Large intestine (tissue), 3 donors: Measurements from ENCODE around the gene EHD4. TPM values are rescaled to one million over a fixed set of nuclear protein-coding genes. Genes with fewer than 3 reads are reported as not detected.

ENCODE experiments used
- DNase-seq, 2 donors: peaks; one replicate each; pipeline versions ENCODE4 v3.0.0 to v3.0.0-alpha.2; 2013
- H3K27ac ChIP-seq: one replicate; pipeline ENCODE4 v1.5.1; 2013; ENCODE audit warnings: low read length
- H3K27me3 ChIP-seq: 2 replicates; pipeline ENCODE4 v1.6.1; 2013; ENCODE audit warnings: low read length; ENCODE audit not compliant: control insufficient read depth, insufficient read depth
- H3K36me3 ChIP-seq: 2 replicates; pipeline ENCODE4 v1.6.1; 2013; ENCODE audit warnings: low read length; ENCODE audit not compliant: control insufficient read depth, insufficient read depth
- H3K4me1 ChIP-seq: one replicate; pipeline ENCODE4 v1.6.1; 2013; ENCODE audit warnings: low read length; ENCODE audit not compliant: control insufficient read depth, insufficient read depth
- H3K4me3 ChIP-seq: one replicate; pipeline ENCODE4 v1.5.1; 2013; ENCODE audit warnings: low read length
- H3K9me3 ChIP-seq: one replicate; pipeline ENCODE4 v1.6.1; 2013; ENCODE audit warnings: mild to moderate bottlenecking, low read depth, low read length, moderate library complexity; ENCODE audit not compliant: control insufficient read depth
- WGBS: methylation state at CpG from one replicate; pipeline ENCODE4 v1.1.5; 2013; ENCODE audit warnings: low lambda C conversion rate; ENCODE audit not compliant: insufficient coverage; 5-methylcytosine and 5-hydroxymethylcytosine counted together
- polyA plus RNA-seq: library from polyadenylated mRNA; unstranded; fragments of 120-200 nt; gene quantifications from one replicate; pipeline ENCODE4 v1.2.1, GENCODE V29; 2013

The EHD4 gene
- polyA plus RNA-seq, 1 donor = 13.1 TPM

- Histone ChIP-seq H3K4me3 (no peak overlapping the region), H3K36me3 (no peaks in the 10 kb centered on the region), H3K9me3 (no peaks in the 10 kb centered on the region), H3K27ac (no peak overlapping the region), H3K4me1 (no peaks in the 10 kb centered on the region), H3K27me3 (no peaks in the 10 kb centered on the region)
- 100% methylated on average over 2 of the region's 15 CpGs for WGBS
- DNase-seq = no peak
Measured at GRCh38 chr15:41858756-41859155, 113.6 kb downstream of the EHD4 start.

DNA sequence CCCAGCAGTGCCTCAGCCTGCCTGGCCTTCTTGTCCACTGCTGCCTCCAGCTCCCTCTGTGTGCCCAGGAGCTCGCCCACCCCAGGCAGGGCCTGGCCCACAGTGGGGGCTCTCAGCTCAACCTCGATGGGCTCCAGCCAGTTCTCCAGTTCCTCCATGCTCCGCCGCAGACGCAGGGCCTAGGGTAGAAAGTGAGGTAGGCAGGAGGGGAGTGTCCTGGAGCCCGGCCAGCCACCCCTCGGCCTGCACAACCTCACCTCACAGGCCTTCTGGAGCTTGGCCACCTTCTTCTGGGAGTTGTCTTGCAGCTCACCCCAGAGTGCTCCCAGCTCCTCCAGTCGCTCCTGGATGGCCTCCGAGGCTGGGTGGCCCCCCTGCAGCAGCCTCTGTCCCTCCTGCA, 115.0 kb downstream of the EHD4 start:
- Histone ChIP-seq H3K9me3 (no peaks in the 10 kb centered on the region), H3K27me3 (no peaks in the 10 kb centered on the region), H3K36me3 (no peaks in the 10 kb centered on the region), H3K4me1 (no peaks in the 10 kb centered on the region), H3K4me3 (no peak overlapping the region), H3K27ac (no peak overlapping the region)
- no CpG with 5 or more reads among the region's 9 CpGs for WGBS
- DNase-seq = no peak

- no peak for DNase-seq
- WGBS = no CpG with 5 or more reads among the region's 12 CpGs
Measured at GRCh38 chr15:41856716-41857115, 115.6 kb downstream of the EHD4 start.

DNA sequence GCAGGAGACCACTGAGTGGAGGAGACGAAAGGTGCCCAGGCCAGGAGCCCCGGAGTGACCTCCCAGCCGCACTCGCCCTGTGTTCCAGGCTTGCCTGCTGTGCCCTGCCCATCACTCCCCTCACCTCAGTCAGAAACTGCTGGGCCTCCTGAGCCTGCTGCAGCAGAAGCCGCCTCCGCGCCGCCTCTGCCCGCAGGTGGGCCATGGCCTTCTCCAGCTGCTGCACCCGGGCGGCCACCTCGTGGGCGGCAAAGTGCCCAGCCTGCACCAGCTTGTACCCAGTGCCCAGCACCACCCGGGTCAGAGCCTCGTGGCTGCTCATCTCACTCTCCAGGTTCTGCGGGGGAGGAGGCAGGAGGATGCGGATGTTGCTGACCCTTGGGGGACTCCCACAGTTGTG, 116.1 kb downstream of the EHD4 start:
- Histone ChIP-seq H3K4me1 (no peaks in the 10 kb centered on the region), H3K36me3 (no peaks in the 10 kb centered on the region), H3K27ac (no peak overlapping the region), H3K4me3 (no peak overlapping the region), H3K27me3 (no peaks in the 10 kb centered on the region), H3K9me3 (no peaks in the 10 kb centered on the region)
- no CpG with 5 or more reads among the region's 17 CpGs for WGBS
- no peak for DNase-seq

More at GRCh38 chr15:41856716-41857115, 115.6 kb downstream of the EHD4 start:
- no peaks in the 10 kb centered on the region for H3K27me3 ChIP-seq
- H3K4me3 ChIP-seq = no peak overlapping the region
- H3K4me1 ChIP-seq = no peaks in the 10 kb centered on the region
- no peaks in the 10 kb centered on the region for H3K36me3 ChIP-seq
- no peak overlapping the region for H3K27ac ChIP-seq
- no peaks in the 10 kb centered on the region for H3K9me3 ChIP-seq

- Histone ChIP-seq H3K4me3 (no peak overlapping the region), H3K27me3 (no peaks in the 10 kb centered on the region), H3K27ac (no peak overlapping the region), H3K4me1 (no peaks in the 10 kb centered on the region), H3K36me3 (no peaks in the 10 kb centered on the region), H3K9me3 (no peaks in the 10 kb centered on the region)
- no CpG with 5 or more reads among the region's 30 CpGs for WGBS
- DNase-seq = no peak
Measured at GRCh38 chr15:41855261-41855961, 116.9 kb downstream of the EHD4 start.

DNA sequence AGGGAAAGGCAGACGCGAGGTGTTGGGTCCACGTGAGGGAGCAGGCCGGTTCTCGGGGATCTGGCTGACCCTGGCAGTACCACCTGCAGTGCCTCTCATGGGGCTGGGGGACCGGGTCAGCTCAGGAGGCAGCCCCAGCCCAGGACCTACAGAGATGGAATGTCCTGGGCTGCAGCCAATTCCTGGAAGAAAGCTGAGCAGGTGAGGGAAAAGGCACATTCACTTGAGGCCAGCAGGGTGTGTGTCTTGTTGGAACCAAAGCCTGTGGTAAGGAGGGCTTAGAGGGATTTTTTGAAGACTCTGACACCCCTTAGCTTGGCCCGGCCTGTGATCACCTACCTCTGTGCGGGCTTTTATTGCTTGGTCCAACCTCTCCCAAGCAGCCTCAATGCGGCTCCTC, 117.9 kb downstream of the EHD4 start:
- Histone ChIP-seq H3K4me3 (no peak overlapping the region), H3K27me3 (no peaks in the 10 kb centered on the region), H3K36me3 (no peaks in the 10 kb centered on the region), H3K9me3 (no peaks in the 10 kb centered on the region), H3K4me1 (no peaks in the 10 kb centered on the region), H3K27ac (no peak overlapping the region)
- no CpG with 5 or more reads among the region's 9 CpGs for WGBS
- no peak for DNase-seq

DNA sequence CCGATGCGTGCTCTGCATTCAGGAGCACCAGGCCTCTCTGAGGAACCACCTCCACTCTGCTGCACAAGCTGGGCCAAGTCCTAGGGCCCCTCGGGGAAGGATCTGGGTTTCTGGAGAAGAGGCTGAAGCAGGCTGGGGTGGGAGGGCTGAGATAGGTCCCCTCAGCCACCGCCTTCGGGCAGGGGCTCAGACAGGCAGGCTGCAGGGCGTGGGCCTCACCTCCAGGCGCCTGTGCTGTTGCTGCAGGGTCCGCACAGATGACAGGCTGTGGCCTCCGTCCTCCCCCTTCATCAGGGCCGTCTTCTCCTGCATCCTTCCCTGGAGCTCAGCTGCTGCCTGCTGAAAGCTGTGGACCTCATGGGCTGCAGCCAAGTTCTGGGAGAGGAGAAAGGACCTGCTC, 118.5 kb downstream of the EHD4 start:
- WGBS = no CpG with 5 or more reads among the region's 10 CpGs
- H3K9me3 ChIP-seq = no peaks in the 10 kb centered on the region
- H3K27me3 ChIP-seq = no peaks in the 10 kb centered on the region
- DNase-seq = no peak
- H3K27ac ChIP-seq = no peak overlapping the region
- H3K4me1 ChIP-seq = no peaks in the 10 kb centered on the region
- H3K36me3 ChIP-seq = peaks cover 2% of the 10 kb centered on the region
- H3K4me3 ChIP-seq = no peak overlapping the region

GRCh38 chr15:41852736-41853590, 119.4 kb downstream of the EHD4 start:
- Histone ChIP-seq H3K4me3 (no peak overlapping the region), H3K4me1 (no peaks in the 10 kb centered on the region), H3K9me3 (no peaks in the 10 kb centered on the region), H3K27ac (no peak overlapping the region), H3K27me3 (no peaks in the 10 kb centered on the region), H3K36me3 (peaks cover 11% of the 10 kb centered on the region)
- WGBS = no CpG with 5 or more reads among the region's 17 CpGs
- DNase-seq = no peak

GRCh38 chr15:41851755-41852370, 120.5 kb downstream of the EHD4 start:
- no peaks in the 10 kb centered on the region for H3K27me3 ChIP-seq
- no CpG with 5 or more reads among the region's 8 CpGs for WGBS

GRCh38 chr15:41851167-41851523, 121.2 kb downstream of the EHD4 start:
- H3K27ac ChIP-seq = no peak overlapping the region
- no peaks in the 10 kb centered on the region for H3K9me3 ChIP-seq
- no peaks in the 10 kb centered on the region for H3K27me3 ChIP-seq
- no peaks in the 10 kb centered on the region for H3K4me1 ChIP-seq
- no CpG with 5 or more reads among the region's 11 CpGs for WGBS
- no peak for DNase-seq
- H3K4me3 ChIP-seq = no peak overlapping the region
- H3K36me3 ChIP-seq = peaks cover 28% of the 10 kb centered on the region

More at GRCh38 chr15:41851755-41852370, 120.5 kb downstream of the EHD4 start:
- no peak for DNase-seq
- Histone ChIP-seq H3K27ac (no peak overlapping the region), H3K4me3 (no peak overlapping the region), H3K9me3 (no peaks in the 10 kb centered on the region), H3K4me1 (no peaks in the 10 kb centered on the region), H3K36me3 (peaks cover 21% of the 10 kb centered on the region)
